GM18498 (cell line): ENCODE data around the gene RTTN.
A peak's percentile ranks its signal among the peaks of the same experiment; 100 is the strongest.
"Not testable (repeated sequence)": the region's sequence is repeated elsewhere in the genome, so short reads cannot be mapped to it uniquely, and the experiment has no call there.

ENCODE experiments used
- ATAC-seq: cut with Tn5 transposase; IDR thresholded peaks from one replicate; pipeline ENCODE4 v1.9.1; 2021; ENCODE audit warnings: mild to moderate bottlenecking, moderate library complexity; ENCODE audit not compliant: unreplicated experiment

The RTTN gene

DNA sequence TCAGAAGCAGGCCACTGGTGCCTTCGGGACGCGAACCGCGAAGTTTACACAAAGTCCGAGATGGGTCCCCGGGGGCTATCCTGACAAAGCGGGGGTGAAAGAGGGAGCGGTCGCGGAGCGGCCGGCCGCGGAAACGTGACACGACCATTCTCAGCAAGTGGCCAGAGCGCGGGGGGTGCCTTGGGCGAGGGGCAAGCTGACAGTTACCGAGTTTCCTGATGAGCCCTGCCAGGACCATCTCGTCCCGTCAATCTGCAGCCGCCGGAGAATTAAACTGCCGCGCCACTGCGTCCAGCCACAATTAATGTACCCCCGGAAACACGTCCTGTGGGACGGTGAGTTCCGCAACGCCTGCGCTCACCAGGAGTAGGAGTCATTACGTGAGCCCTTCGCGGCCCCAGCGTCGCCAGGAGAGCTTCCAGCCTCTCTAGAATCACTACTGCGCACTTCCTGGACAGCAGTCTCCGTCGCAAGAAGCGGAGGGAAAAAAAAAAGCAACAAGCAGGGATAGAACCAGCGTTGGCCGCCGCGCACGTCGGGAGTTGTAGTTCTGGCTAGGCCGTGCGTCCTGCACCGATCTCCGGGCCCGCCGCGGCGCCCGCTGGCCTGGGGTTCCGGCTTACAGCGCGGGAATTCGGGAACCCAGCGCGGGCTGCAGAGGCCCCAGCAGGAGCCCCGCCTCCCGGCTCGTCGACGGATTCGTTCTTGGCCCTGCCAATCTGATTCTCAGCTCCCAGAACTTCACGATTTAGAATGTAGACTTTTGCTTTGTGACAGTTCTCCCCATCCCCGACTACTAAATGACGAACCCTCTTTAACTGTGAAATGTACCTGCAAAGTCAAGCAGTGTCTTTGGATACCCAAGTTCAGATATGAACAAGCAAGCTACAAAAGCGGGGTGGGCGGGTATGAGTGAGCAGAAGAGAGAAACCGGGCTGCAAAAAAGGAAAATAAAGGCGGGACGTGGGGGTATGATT lies at the start of gene RTTN:
Gene RTTN (minus strand): TSS at position 267 of the 977 bp plus-strand sequence. CDS start 29 bp downstream, at position 238.
- peak; percentile 98 for ATAC-seq

DNA sequence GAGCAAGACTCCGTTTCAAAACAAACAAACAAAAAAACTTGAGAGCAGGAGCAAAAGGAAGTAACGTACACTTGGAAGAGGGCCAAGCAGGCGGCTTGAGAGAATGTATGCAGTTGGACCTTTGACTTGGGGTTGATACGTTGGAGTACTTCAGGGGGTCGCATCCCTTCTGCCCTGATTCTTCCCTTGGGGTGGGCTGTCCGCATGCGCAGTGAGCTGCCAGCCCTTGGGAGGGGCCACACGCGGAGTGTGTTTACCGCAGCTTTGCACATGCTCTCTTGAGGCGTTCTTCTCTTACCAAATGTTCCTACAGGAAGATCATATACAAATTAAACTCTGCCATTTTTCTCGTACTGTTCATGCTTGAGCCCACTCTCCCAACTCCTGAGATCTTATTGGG lies 45.3 kb upstream of the RTTN start:
- no peak for ATAC-seq

GRCh38 chr18:70249861-70250260 lies 44.4 kb upstream of the RTTN start:
- not testable (repeated sequence) for ATAC-seq

DNA sequence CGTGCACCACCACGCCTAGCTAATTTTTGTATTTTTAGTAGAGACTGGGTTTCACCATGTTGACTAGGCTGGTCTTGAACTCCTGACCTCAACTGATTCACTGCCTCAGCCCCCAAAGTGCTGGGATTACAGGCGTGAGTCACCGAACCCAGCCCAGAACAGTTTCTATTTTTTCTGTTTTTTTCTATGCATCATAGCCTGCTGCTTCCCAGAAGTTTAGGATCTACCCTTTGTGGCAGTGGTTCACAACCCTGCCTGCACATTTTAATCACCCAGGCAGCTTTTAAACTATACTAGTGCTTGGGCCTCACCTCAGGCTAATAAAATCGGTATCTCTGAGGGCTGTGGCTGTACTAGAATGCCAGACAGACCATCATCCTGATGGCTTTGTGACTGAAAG lies 43.6 kb upstream of the RTTN start:
- no peak for ATAC-seq

DNA sequence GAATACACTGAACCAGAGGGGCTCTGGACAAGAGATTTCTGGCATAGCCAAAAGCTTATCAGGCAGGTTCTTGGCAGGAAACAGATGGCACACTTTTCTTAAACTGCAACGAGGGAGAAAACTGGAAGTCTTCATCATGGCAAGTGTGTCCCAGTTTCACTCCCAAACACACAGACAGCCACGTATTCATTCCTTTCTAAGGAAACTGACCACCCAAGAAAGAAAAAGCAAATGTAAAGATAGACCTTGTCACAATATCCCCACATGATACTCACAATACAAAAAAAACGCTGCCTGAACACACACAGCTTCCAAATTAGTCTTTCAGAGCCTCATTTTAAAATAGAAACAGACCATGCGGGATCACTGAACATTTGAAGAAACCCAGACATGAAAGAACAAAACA lies 40.6 kb upstream of the RTTN start:
- ATAC-seq, result no peak

GRCh38 chr18:70243131-70243929 lies 37.8 kb upstream of the RTTN start:
- no peak for ATAC-seq

GRCh38 chr18:70236921-70237320 lies 31.4 kb upstream of the RTTN start:
- ATAC-seq, result not testable (repeated sequence)

- ATAC-seq, result no peak
These were observed 30.0 kb upstream of the RTTN start for GRCh38 chr18:70235478-70235877.

- ATAC-seq, result no peak
These were observed 29.4 kb upstream of the RTTN start for GRCh38 chr18:70234667-70235459.

DNA sequence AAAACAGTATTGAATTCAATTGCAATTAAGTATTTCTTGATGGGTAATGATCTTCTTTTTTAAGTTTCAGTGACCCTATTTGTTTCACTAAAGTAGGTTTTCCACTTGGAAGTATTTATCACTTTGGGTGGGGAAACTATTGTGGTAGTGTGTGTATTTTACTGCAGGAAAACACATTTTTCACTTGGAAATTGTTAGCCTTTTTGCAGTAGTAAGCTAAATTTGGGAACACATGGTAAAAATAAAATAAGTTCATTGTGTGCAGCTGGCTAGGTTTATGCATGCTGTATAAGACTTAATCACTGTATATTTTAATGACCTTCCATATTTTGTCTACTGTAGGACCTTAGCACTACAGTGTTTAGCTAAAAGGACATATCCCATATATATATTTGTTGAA lies 28.5 kb upstream of the RTTN start:
- ATAC-seq, result no peak

GRCh38 chr18:70232261-70232660 lies 26.8 kb upstream of the RTTN start:
- no peak for ATAC-seq

- ATAC-seq, result no peak
These were observed 24.2 kb upstream of the RTTN start for GRCh38 chr18:70229639-70230038.

DNA sequence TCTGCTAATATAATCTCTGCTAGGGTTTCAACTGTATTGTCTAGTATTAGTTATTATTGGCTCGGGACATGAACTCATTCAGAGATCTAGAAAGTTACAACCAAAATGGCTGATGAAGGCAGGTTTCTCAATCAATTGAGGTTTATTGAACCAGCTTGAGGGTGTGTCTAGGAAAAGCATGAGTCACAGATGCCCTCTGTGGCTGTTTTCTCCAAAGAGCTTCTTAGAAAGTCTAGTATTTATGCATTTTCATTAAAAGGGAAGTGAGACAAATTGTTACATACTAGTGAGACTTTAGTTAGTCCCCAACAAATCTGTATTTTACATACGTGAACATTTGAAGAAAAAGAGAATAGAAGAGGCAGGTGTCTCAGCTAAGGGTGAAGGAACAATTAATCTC lies 23.0 kb upstream of the RTTN start:
- ATAC-seq, result no peak

- no peak for ATAC-seq
These were observed 22.0 kb upstream of the RTTN start for GRCh38 chr18:70227438-70227837.

DNA sequence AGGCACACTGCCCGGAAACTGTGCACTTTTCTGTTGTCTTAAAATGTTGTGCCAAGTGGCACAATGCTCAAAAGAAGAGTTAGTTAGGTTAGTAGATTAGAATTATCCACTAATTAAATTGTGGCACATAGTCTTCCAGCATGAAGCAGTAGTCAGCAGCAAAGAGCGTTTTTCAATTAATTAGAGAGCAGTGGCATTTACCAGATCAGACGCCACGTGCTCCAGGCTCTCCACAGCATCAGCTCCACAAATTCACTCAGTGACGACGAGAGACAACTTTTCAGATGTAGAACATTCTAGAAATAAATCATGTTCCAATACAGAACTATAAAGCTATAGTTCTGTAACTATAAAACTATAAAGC lies 16.4 kb upstream of the RTTN start:
- ATAC-seq, result no peak

DNA sequence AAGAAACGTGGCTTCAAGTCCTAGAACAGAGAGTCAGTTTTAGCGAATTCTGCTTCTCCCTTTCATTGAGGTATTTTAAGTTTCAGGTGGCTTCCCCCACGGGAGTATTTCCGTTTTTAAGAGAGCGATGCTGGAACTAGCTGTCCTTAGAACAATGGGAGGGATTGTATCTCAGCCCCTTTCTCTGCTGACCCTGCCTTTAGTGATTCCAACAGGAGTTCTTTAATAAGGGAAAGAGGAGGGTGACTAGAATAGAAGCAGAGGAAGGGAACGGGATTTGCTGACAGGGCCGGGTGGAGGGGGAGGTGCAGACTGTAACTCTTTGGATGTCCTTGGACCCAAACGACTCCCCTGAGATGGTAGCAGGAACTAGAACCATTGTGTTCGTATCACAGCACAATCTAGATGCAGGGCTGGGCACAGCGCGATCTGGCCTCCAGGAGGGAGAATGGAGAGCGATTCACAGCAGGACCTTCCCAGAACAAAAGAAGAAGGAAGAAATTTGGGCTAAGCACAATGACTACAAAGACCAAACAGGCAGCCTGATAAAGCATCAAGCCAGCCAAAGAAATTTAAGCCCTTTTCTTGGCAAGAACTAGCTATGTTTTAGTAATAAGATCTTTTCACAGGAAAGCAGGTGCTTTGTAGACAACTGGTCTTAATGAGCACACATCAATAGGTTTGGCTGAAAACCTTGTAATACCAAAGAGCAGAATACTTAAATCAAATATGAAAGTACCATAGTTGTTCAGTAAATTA lies 15.8 kb upstream of the RTTN start:
- ATAC-seq, result no peak

DNA sequence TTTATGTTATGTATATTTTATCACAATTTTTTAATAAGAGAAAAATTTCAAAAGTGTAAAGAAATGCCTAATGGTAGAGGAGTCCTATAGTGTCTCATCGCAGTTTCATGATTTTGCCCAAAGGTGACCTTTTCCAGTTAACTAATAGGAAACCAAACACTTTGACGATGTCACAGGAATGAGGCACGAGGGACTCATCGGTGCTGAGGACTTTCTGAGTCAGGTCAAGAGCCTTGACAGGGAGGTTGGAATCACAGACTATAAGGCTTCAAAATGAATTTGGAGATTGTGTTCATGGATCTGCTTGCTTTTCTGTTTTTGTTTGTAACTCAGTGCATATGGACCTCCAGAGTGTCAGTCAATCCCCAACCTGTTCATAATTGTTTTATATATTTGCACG lies 15.1 kb upstream of the RTTN start:
- ATAC-seq, result no peak

DNA sequence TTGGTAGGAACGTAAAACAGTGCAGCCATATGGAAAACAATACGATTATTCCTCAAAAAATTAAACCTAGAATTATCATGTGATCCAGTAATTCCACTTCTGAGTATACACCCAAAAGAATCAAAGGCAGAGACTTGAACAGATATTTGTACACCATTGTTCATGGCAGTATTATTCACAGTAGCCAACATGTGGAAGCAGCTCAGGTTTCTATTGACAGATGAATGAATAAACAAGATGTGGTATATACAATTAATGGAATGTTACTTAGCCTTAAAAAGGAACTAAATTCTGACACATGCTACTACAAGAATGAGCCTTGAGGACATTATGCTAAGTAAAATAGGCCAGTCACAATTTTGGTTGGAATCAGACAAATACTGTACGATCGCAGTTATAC lies 14.2 kb upstream of the RTTN start:
- ATAC-seq, result no peak

- no peak for ATAC-seq
These were observed 11.3 kb upstream of the RTTN start for GRCh38 chr18:70216788-70217187.

DNA sequence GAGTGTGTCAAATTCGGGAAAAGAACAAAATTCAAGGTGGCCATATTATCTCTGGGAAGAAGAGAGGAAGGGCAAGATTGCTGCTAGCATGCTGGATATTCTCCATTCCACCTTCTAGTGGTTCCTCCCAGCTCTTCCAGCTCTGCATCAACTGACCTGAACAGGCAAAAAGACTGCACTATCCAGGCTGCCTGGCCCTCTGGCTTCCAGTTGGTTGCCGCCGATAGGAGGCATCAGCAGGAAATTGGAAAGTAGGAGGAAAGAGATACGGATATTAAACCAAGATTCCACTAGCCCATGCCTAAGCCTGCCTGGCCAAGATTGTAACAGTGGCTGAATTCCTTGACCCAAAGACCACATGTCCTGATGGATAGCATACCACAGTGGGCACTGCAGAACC lies 1.7 kb upstream of the RTTN start:
- no peak for ATAC-seq
